WTC11 (cell line): ENCODE measurements around the gene FAM76B.

Experiments
- AFF4 ChIP-seq: sonication (generic); formaldehyde crosslinking; IDR thresholded peaks from 2 replicates; pipeline ENCODE4 v1.8.1; 2023; ENCODE audit warnings: mild to moderate bottlenecking, missing genetic modification reagents, borderline replicate concordance
- ATF3 ChIP-seq: sonication (generic); formaldehyde crosslinking; conservative IDR thresholded peaks from 2 replicates; pipeline ENCODE4 v1.8.1; 2022; ENCODE audit warnings: mild to moderate bottlenecking, missing genetic modification reagents
- CTCF ChIP-seq: fragments of 200-600 bp; IDR thresholded peaks from 2 replicates; pipeline ENCODE4 v1.8.0; 2022; ENCODE audit warnings: antibody characterized with exemption
- JUN ChIP-seq: sonication (generic); formaldehyde crosslinking; IDR thresholded peaks from 2 replicates; pipeline ENCODE4 v1.8.0; 2023; ENCODE audit warnings: mild to moderate bottlenecking, missing genetic modification reagents
- STAT6 ChIP-seq: sonication (generic); formaldehyde crosslinking; conservative IDR thresholded peaks from 2 replicates; pipeline ENCODE4 v1.8.1; 2023; ENCODE audit warnings: mild to moderate bottlenecking, low read depth, missing genetic modification reagents, moderate library complexity
- ZNF121 ChIP-seq: sonication (generic); formaldehyde crosslinking; IDR thresholded peaks from 2 replicates; pipeline ENCODE4 v1.8.0; 2023; ENCODE audit warnings: missing genetic modification reagents
- ZNF396 ChIP-seq: fragments of 250-450 bp; sonication (Bioruptor Pico); IDR thresholded peaks from 2 replicates; pipeline ENCODE4 v1.8.0; 2021; ENCODE audit warnings: mild to moderate bottlenecking, moderate library complexity, borderline replicate concordance

- TF ChIP-seq CTCF = no peak
- no peak for TF ChIP-seq AFF4
- TF ChIP-seq ATF3 (CRISPR knock-in tag) = no peak
- no peak for TF ChIP-seq JUN (CRISPR knock-in tag)
- TF ChIP-seq STAT6 (CRISPR knock-in tag) = no peak
- TF ChIP-seq ZNF121 (CRISPR knock-in tag) = no peak
- no peak for TF ChIP-seq ZNF396 (CRISPR knock-in tag)
Observed at GRCh38 chr11:95727620-95728019, 62.0 kb downstream of the FAM76B start.
